Activated naive CD4-positive, alpha-beta T cell (primary cell): ENCODE results near the gene RNF182.
"Not testable (repeated sequence)": the region's sequence is repeated elsewhere in the genome, so short reads cannot be mapped to it uniquely, and the experiment has no call there.

Experiments used
- DNase-seq, 4 experiments: peaks; one replicate each; lab custom pipeline; 2025; lab: John Stamatoyannopoulos, UW

Gene RNF182

GRCh38 chr6:14001329-14002012 is 76.7 kb downstream of the RNF182 start:
- no peak for DNase-seq

GRCh38 chr6:14002176-14002947 is 77.6 kb downstream of the RNF182 start:
- DNase-seq = no peak

GRCh38 chr6:14004258-14004657 is 79.5 kb downstream of the RNF182 start:
- no peak for DNase-seq

- DNase-seq = no peak
Observed at GRCh38 chr6:14008809-14009208, 84.1 kb downstream of the RNF182 start.

- DNase-seq = no peak
Observed at GRCh38 chr6:14009431-14009830, 84.7 kb downstream of the RNF182 start.

- no peak for DNase-seq
Observed at GRCh38 chr6:14010275-14010674, 85.5 kb downstream of the RNF182 start.

- no peak for DNase-seq
Observed at GRCh38 chr6:14012313-14013030, 87.7 kb downstream of the RNF182 start.

GRCh38 chr6:14015964-14016363 is 91.2 kb downstream of the RNF182 start:
- no peak for DNase-seq

GRCh38 chr6:14016432-14016831 is 91.7 kb downstream of the RNF182 start:
- no peak for DNase-seq

GRCh38 chr6:14016935-14017625 is 92.3 kb downstream of the RNF182 start:
- DNase-seq = no peak

- no peak for DNase-seq
Observed at GRCh38 chr6:14017626-14018475, 93.1 kb downstream of the RNF182 start.

- not testable (repeated sequence) for DNase-seq
Observed at GRCh38 chr6:14018559-14018958, 93.8 kb downstream of the RNF182 start.

GRCh38 chr6:14020551-14020950 is 95.8 kb downstream of the RNF182 start:
- DNase-seq = no peak

- DNase-seq = no peak
Observed at GRCh38 chr6:14021449-14021848, 96.7 kb downstream of the RNF182 start.

- no peak for DNase-seq
Observed at GRCh38 chr6:14022673-14023072, 97.9 kb downstream of the RNF182 start.

- no peak for DNase-seq
Observed at GRCh38 chr6:14023855-14024254, 99.1 kb downstream of the RNF182 start.

GRCh38 chr6:14025160-14025559 is 100.4 kb downstream of the RNF182 start:
- DNase-seq = no peak

- no peak for DNase-seq
Observed at GRCh38 chr6:14026831-14027539, 102.2 kb downstream of the RNF182 start.

GRCh38 chr6:14028631-14029030 is 103.9 kb downstream of the RNF182 start:
- no peak for DNase-seq

GRCh38 chr6:14029605-14030004 is 104.9 kb downstream of the RNF182 start:
- DNase-seq = no peak
